H4 (cell line): ENCODE data around the gene SEPTIN5. TPM values are rescaled to one million over a fixed set of nuclear protein-coding genes. Genes with fewer than 3 reads are reported as not detected.
"Not testable (repeated sequence)": the region's sequence is repeated elsewhere in the genome, so short reads cannot be mapped to it uniquely, and the experiment has no call there.

ENCODE experiments used
- DNase-seq: peaks from one replicate; pipeline ENCODE4 v3.0.0-alpha.2; 2015; ENCODE audit warnings: low spot score
- total RNA-seq: library from RNA; depleted of rRNA; stranded (reverse); fragments of >200 nt; shearing (Covaris generic); gene quantifications from 2 replicates; pipeline ENCODE4 v1.2.3, GENCODE V29; 2014

The SEPTIN5 gene
- total RNA-seq, 1 experiment from 2014 or later = 15.8 TPM

GRCh38 chr22:19680911-19681862 lies 33.1 kb upstream of the SEPTIN5 start:
- DNase-seq = no peak

GRCh38 chr22:19681863-19682245 lies 32.4 kb upstream of the SEPTIN5 start:
- no peak for DNase-seq

DNA sequence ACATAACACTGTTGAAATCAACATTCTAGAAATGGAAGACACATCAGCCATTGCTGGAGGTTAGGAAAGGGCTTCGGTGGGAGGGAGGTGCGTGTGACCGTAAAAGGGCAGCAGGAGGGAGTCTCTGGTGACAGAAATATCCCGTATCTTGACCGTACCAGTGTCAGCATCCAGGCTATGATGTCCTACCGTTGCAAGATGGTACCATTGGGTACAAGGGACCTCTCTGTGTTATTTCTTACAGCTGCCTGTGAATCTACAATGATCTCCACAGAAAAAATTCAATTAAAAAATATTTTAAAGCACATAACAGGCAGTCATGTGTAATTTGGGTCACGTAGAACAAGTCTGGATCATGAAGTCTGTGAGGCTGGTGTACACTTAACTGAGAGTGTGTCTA lies 27.4 kb upstream of the SEPTIN5 start:
- DNase-seq = no peak

DNA sequence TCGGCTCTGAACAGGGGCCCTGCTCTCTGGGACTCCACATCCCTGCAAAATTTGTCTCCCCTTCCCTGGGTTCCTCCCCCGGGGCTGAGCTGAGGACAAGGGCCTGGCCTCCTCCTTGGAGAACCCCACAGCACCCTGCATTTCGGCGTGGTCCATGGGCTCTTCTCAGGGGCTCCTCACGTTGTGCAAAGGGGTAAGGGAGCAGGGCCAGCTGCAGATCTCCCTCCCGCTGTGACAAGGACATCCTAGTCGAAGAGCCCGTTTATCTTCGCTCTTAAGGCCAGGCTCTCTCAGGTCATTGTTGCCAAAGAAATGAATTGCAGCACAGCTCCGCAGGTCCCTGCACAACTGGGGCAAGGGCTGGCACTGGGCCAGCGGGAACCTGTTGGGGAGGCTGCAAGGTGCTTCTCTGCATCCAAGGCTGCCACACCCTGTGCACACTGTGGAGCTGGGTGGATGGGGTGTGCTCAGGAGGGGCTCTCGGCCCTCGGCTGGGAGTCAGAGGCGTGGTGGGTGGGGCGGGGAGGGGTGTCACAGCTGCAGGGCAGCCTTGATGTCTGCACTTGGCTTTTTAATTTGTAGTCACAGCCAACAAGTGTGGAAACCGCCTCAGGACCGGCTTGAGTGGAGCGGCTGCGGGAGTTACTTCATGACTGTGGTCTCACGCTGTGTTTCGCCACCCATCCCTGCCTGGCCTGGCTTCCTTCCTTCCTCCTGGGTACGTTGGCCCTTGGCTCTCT lies 26.6 kb upstream of the SEPTIN5 start:
- no peak for DNase-seq

DNA sequence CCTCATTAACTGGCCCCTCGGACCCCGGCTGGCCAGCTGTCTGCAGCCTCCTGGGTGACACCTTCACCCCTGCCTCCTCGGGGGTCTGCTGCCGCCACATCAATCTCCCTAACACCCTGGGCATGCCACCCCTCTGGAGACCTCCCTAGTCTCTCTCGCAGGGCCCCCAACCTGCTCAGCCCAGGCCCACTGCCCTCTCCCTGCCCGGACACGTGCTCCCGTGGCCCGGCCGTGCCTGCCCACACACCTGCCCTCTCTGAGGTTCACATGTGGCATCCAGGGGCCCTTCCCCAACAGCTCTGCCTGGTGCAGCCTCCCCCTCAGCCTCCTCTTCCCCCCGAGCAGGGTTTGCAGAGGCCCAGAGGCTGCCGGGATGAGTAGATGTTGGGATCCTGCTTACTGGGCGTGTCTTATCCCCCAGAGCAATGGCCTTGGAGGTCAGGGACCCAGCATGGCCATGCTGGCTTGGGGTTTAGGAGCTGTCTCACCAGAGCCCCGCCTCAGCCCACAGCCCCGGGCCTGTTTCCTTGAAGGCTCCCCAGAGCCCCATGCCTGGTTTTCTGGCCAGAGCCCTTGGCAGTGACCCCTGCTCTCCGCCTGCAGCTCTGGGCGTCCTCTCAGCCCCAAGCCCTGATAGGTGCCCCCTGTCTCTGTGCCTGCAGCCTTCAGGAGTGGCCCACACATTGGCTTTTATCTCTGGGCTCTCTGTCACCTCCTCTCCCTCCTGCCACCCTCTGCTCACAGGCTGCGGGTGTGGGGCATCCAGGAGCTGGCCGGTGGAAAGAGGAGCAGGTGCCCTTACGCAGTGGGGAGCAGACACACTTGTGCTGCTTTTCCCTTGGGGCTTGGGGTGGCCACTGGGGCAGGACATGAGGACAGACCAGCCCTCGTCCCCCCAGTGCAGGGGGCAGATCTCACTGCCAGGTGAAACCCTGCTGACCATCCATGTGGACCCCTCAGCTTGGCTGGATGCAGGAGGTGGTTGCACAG lies 25.7 kb upstream of the SEPTIN5 start:
- no peak for DNase-seq

DNA sequence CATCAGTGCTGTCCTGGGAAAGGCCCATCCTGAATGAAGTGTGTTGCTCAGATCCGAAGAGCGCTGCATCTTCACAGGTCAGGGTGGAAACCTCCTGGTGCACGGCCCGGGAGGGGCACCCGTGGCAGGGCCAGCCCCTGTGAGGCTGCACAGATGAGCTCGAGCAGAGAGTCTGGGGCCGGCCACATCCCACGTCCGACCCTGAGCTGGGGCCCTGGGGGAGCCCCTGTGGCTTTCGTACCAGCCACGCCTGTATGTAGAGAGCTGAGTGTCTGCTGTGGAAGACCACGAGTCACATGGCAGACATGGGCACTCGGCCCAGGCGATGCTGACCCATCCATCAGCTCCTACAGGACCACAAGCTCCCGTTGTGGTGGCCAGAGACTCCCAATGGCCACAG lies 24.9 kb upstream of the SEPTIN5 start:
- no peak for DNase-seq

GRCh38 chr22:19691007-19691720 lies 23.1 kb upstream of the SEPTIN5 start:
- DNase-seq = no peak

- DNase-seq = peak; percentile 87
Measured at GRCh38 chr22:19691721-19692341, 22.5 kb upstream of the SEPTIN5 start.

GRCh38 chr22:19693581-19693980 lies 20.7 kb upstream of the SEPTIN5 start:
- DNase-seq = no peak

GRCh38 chr22:19693981-19694670 lies 20.2 kb upstream of the SEPTIN5 start:
- DNase-seq = no peak

GRCh38 chr22:19694696-19695095 lies 19.6 kb upstream of the SEPTIN5 start:
- DNase-seq = no peak

GRCh38 chr22:19696504-19697276 lies 17.6 kb upstream of the SEPTIN5 start:
- DNase-seq = no peak

GRCh38 chr22:19697871-19698270 lies 16.4 kb upstream of the SEPTIN5 start:
- not testable (repeated sequence) for DNase-seq

DNA sequence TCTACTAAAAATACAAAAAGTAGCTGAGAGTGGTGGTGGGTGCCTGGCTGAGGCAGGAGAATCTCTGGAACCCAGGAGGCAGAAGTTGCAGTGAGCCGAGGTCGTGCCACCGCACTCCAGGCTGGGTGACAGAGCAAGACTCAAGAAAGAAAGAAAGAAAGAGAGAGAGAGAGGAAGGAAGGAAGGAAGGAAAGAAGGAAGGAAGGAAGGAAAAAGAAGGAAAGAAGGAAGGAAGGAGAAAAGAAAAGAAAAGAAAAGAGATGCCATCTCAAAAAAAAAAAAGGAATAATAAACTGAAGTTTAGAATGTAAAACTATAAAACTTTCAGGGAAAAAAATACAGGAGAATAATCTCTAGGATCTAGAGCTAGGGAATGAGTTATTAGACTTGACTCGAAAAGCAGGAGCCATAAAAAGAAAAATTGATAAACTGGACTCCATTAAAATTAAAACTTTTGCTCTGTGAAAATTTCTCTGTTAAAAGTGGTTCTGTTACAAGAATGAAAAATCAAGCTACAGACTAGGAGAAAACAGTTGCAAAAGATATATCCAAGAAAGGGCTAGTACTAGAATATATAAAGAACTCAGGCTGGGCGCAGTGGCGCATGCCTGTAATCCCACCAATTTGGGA lies 13.4 kb upstream of the SEPTIN5 start:
- no peak for DNase-seq

DNA sequence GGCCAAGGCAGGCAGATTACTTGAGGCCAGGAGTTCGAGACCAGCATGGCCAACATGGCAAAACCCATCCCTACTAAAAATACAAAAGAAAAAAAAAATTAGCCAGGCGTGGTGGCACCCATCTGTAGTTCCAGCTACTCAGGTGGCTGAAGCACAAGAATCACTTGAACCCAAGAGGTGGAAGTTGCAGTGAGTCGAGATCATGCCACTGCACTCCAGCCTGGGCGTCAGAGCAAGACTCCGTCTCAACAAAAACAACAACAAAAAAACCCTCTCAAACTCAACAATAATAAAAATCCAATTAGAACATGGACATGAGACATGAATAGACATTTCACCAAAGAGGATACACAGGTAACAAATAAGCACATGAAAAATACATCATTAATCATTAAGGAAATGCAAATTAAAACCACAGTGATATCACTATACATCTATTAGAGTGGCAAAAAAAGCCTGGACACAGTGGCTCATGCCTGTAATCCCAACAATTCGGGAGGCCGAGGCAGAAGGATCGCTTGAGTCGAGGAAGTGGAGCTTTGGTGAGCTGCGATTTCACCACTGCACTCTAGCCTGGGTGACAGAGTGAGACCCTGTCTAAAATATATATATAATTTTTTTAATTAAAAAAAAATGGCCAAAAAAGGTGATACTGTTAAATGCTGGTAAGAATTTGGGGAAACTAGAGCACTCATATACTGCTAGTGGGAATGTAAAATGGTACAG lies 12.7 kb upstream of the SEPTIN5 start:
- no peak for DNase-seq

- no peak for DNase-seq
Measured at GRCh38 chr22:19703869-19704268, 10.4 kb upstream of the SEPTIN5 start.

DNA sequence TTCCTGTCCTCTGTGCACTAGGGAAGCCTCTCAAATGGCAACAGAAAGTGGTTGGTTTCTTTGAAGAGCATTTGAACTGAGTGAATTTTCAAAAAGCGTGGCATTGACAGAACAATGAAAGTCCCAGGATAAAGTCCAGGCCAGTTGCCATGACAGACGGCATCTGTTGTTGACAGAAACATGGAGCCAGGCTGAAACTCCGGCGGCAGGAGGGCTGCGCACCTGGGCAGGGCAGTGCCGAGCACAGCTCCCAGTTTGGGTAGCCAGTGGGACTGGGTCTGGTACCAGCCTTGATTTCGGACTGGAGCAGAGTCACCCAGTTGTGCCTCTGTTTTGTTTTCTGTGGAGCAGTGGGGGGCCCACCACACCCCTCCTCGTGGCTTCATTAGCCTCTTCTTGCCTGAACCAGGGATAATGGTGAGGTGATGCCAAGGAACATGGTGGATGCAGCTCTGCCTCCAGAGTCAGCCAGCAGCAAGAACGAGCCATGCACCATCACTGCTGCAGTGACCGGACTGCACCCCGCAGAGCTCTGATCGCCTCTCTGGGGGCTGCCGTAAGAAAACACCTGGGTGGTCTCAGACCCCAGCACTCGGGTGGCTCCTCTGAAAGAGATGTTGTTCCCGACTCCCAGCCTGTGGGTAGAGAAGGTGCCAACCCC lies 9.8 kb upstream of the SEPTIN5 start:
- no peak for DNase-seq
